ENCODE measurements around the gene TTC3. TPM values are rescaled to one million over a fixed set of nuclear protein-coding genes. Genes with fewer than 3 reads are reported as not detected.
"Not testable (repeated sequence)": the region's sequence is repeated elsewhere in the genome, so short reads cannot be mapped to it uniquely, and the experiment has no call there.

The TTC3 gene
- total and polyA plus RNA-seq, 4 experiments from 2014 or later, result 36.4 to 171 (median 136) TPM

- H3K36me3 Mint-ChIP-seq, result peaks cover 67 to 75% of the 10 kb centered on the region in 2 donors
- DNase-seq, result no peak
- H3K4me3 ChIP-seq (ENCODE audit: low read length in 2 of 2), result no peak overlapping the region
- peaks cover 7 to 14% (median 11%) of the 10 kb centered on the region in 4 donors for H3K4me1 Mint-ChIP-seq
- H3K27ac Mint-ChIP-seq, result peak overlapping the region in 3 of 7 donors; percentile 5 to 62 (median 25)
- no peaks in the 10 kb centered on the region for H3K9me3 ChIP-seq (ENCODE audit: control insufficient read depth in 1 of 2, low read length in 2 of 2)
- intact Hi-C loops (cut with micrococcal nuclease), result no loop called here
- H3K27me3 Mint-ChIP-seq, result no peaks in the 10 kb centered on the region
- H3K36me3 ChIP-seq (ENCODE audit: insufficient read depth, low read length), result peaks cover 21% of the 10 kb centered on the region
- CTCF ChIA-PET (ENCODE audit: partially characterized antibody), result interaction anchor here (0.8 kb wide), 1 partner anchor 13 kb away, joined by 3 read pairs; no protein-coding TSS in a partner anchor
- H3K9me3 Mint-ChIP-seq, result no peaks in the 10 kb centered on the region
- POLR2A ChIA-PET (ENCODE audit: partially characterized antibody), result no interaction called here
- H3K4me1 ChIP-seq (ENCODE audit: insufficient read depth, low read length), result no peaks in the 10 kb centered on the region
- no peak overlapping the region for H3K4me3 Mint-ChIP-seq
- H3K27ac ChIP-seq (ENCODE audit: low read depth, low read length), result no peak overlapping the region
- H3K27me3 ChIP-seq (ENCODE audit: insufficient read depth, low read length), result no peaks in the 10 kb centered on the region
Observed at GRCh38 chr21:37136261-37136660, 63.2 kb downstream of the TTC3 start.

GRCh38 chr21:37136744-37137143 lies 63.7 kb downstream of the TTC3 start:
- Mint-ChIP-seq H3K9me3 (no peaks in the 10 kb centered on the region), H3K4me1 (peaks cover 7 to 14% (median 11%) of the 10 kb centered on the region in 4 donors), H3K36me3 (peaks cover 65 to 73% of the 10 kb centered on the region in 2 donors), H3K27ac (peak overlapping the region in 1 of 7 donors; percentile 6), H3K27me3 (no peaks in the 10 kb centered on the region), H3K4me3 (no peak overlapping the region)
- intact Hi-C loops (cut with micrococcal nuclease), result no loop called here
- CTCF ChIA-PET (ENCODE audit: partially characterized antibody), result interaction anchor here (0.8 kb wide), 1 partner anchor 14 kb away, joined by 3 read pairs; no protein-coding TSS in a partner anchor
- no peaks in the 10 kb centered on the region for H3K27me3 ChIP-seq (ENCODE audit: insufficient read depth, low read length)
- H3K36me3 ChIP-seq (ENCODE audit: insufficient read depth, low read length), result peaks cover 21% of the 10 kb centered on the region
- H3K27ac ChIP-seq (ENCODE audit: low read depth, low read length), result no peak overlapping the region
- no peak for DNase-seq
- H3K9me3 ChIP-seq (ENCODE audit: control insufficient read depth in 1 of 2, low read length in 2 of 2), result no peaks in the 10 kb centered on the region
- POLR2A ChIA-PET (ENCODE audit: partially characterized antibody), result no interaction called here
- no peaks in the 10 kb centered on the region for H3K4me1 ChIP-seq (ENCODE audit: insufficient read depth, low read length)
- H3K4me3 ChIP-seq (ENCODE audit: low read length in 2 of 2), result no peak overlapping the region

- Mint-ChIP-seq H3K36me3 (peaks cover 65 to 76% of the 10 kb centered on the region in 2 donors), H3K27me3 (no peaks in the 10 kb centered on the region), H3K4me3 (no peak overlapping the region), H3K9me3 (no peaks in the 10 kb centered on the region), H3K27ac (no peak overlapping the region), H3K4me1 (peaks cover 7 to 14% (median 11%) of the 10 kb centered on the region in 4 donors)
- H3K4me1 ChIP-seq (ENCODE audit: insufficient read depth, low read length), result no peaks in the 10 kb centered on the region
- ChIA-PET POLR2A (ENCODE audit: partially characterized antibody) (no interaction called here), CTCF (ENCODE audit: partially characterized antibody) (interaction anchor here (1.2 kb wide), 1 partner anchor 11 kb away, joined by 3 read pairs; no protein-coding TSS in a partner anchor)
- H3K4me3 ChIP-seq (ENCODE audit: low read length in 2 of 2), result no peak overlapping the region
- intact Hi-C loops (cut with micrococcal nuclease), result no loop called here
- H3K27ac ChIP-seq (ENCODE audit: low read depth, low read length), result no peak overlapping the region
- peaks cover 17% of the 10 kb centered on the region for H3K36me3 ChIP-seq (ENCODE audit: insufficient read depth, low read length)
- H3K27me3 ChIP-seq (ENCODE audit: insufficient read depth, low read length), result no peaks in the 10 kb centered on the region
- H3K9me3 ChIP-seq (ENCODE audit: control insufficient read depth in 1 of 2, low read length in 2 of 2), result no peaks in the 10 kb centered on the region
- no peak for DNase-seq
Observed at GRCh38 chr21:37139154-37139553, 66.1 kb downstream of the TTC3 start.

GRCh38 chr21:37139902-37140301 lies 66.8 kb downstream of the TTC3 start:
- Mint-ChIP-seq H3K9me3 (no peaks in the 10 kb centered on the region), H3K36me3 (peaks cover 66 to 75% of the 10 kb centered on the region in 2 donors), H3K4me3 (no peak overlapping the region), H3K27ac (no peak overlapping the region), H3K27me3 (no peaks in the 10 kb centered on the region), H3K4me1 (peaks cover 7 to 14% (median 11%) of the 10 kb centered on the region in 4 donors)
- intact Hi-C loops (cut with micrococcal nuclease), result no loop called here
- Histone ChIP-seq H3K4me1 (ENCODE audit: insufficient read depth, low read length) (no peaks in the 10 kb centered on the region), H3K9me3 (ENCODE audit: control insufficient read depth in 1 of 2, low read length in 2 of 2) (no peaks in the 10 kb centered on the region), H3K27me3 (ENCODE audit: insufficient read depth, low read length) (no peaks in the 10 kb centered on the region), H3K36me3 (ENCODE audit: insufficient read depth, low read length) (peaks cover 10% of the 10 kb centered on the region), H3K4me3 (ENCODE audit: low read length in 2 of 2) (no peak overlapping the region), H3K27ac (ENCODE audit: low read depth, low read length) (no peak overlapping the region)
- no peak for DNase-seq
- CTCF ChIA-PET (ENCODE audit: partially characterized antibody), result interaction anchor here (1.2 kb wide), 1 partner anchor 12 kb away, joined by 3 read pairs; no protein-coding TSS in a partner anchor
- POLR2A ChIA-PET (ENCODE audit: partially characterized antibody), result no interaction called here

- CTCF ChIA-PET (ENCODE audit: partially characterized antibody); H3K4me1 Mint-ChIP-seq; H3K27ac ChIP-seq (ENCODE audit: low read depth, low read length); DNase-seq; H3K27me3 Mint-ChIP-seq; H3K4me3 Mint-ChIP-seq; POLR2A ChIA-PET (ENCODE audit: partially characterized antibody); H3K4me1 ChIP-seq (ENCODE audit: insufficient read depth, low read length); H3K9me3 Mint-ChIP-seq; H3K27ac Mint-ChIP-seq; H3K9me3 ChIP-seq (ENCODE audit: control insufficient read depth in 1 of 2, low read length in 2 of 2); H3K27me3 ChIP-seq (ENCODE audit: insufficient read depth, low read length); H3K4me3 ChIP-seq (ENCODE audit: low read length in 2 of 2); intact Hi-C loops (cut with micrococcal nuclease): not testable (repeated sequence)
- H3K36me3 Mint-ChIP-seq, result peaks cover 69% of the 10 kb centered on the region in 2 donors
- peaks cover 12% of the 10 kb centered on the region for H3K36me3 ChIP-seq (ENCODE audit: insufficient read depth, low read length)
Observed at GRCh38 chr21:37143392-37143791, 70.3 kb downstream of the TTC3 start.

- intact Hi-C loops (cut with micrococcal nuclease), result no loop called here
- no peaks in the 10 kb centered on the region for H3K9me3 ChIP-seq (ENCODE audit: control insufficient read depth in 1 of 2, low read length in 2 of 2)
- H3K36me3 ChIP-seq (ENCODE audit: insufficient read depth, low read length), result peaks cover 12% of the 10 kb centered on the region
- H3K9me3 Mint-ChIP-seq, result no peaks in the 10 kb centered on the region
- no peaks in the 10 kb centered on the region for H3K27me3 Mint-ChIP-seq
- POLR2A ChIA-PET (ENCODE audit: partially characterized antibody), result no interaction called here
- no peaks in the 10 kb centered on the region for H3K4me1 ChIP-seq (ENCODE audit: insufficient read depth, low read length)
- no peaks in the 10 kb centered on the region for H3K27me3 ChIP-seq (ENCODE audit: insufficient read depth, low read length)
- no peak overlapping the region for H3K4me3 ChIP-seq (ENCODE audit: low read length in 2 of 2)
- H3K36me3 Mint-ChIP-seq, result peaks cover 64 to 77% of the 10 kb centered on the region in 2 donors
- no peak overlapping the region for H3K27ac ChIP-seq (ENCODE audit: low read depth, low read length)
- peak overlapping the region in 2 of 7 donors; percentile 6 to 55 for H3K27ac Mint-ChIP-seq
- DNase-seq, result no peak
- H3K4me3 Mint-ChIP-seq, result no peak overlapping the region
- CTCF ChIA-PET (ENCODE audit: partially characterized antibody), result no interaction called here
- H3K4me1 Mint-ChIP-seq, result no peaks in the 10 kb centered on the region
Observed at GRCh38 chr21:37145635-37146111, 72.6 kb downstream of the TTC3 start.

- CTCF ChIA-PET (ENCODE audit: partially characterized antibody), result no interaction called here
- no peak for DNase-seq
- Mint-ChIP-seq H3K27ac (peak overlapping the region in 2 of 7 donors; percentile 4 to 68), H3K4me1 (no peaks in the 10 kb centered on the region), H3K9me3 (no peaks in the 10 kb centered on the region), H3K36me3 (peaks cover 64 to 77% of the 10 kb centered on the region in 2 donors), H3K27me3 (no peaks in the 10 kb centered on the region), H3K4me3 (no peak overlapping the region)
- Histone ChIP-seq H3K27me3 (ENCODE audit: insufficient read depth, low read length) (no peaks in the 10 kb centered on the region), H3K36me3 (ENCODE audit: insufficient read depth, low read length) (peaks cover 12% of the 10 kb centered on the region), H3K4me1 (ENCODE audit: insufficient read depth, low read length) (no peaks in the 10 kb centered on the region), H3K9me3 (ENCODE audit: control insufficient read depth in 1 of 2, low read length in 2 of 2) (no peaks in the 10 kb centered on the region), H3K27ac (ENCODE audit: low read depth, low read length) (no peak overlapping the region), H3K4me3 (ENCODE audit: low read length in 2 of 2) (no peak overlapping the region)
- intact Hi-C loops (cut with micrococcal nuclease), result no loop called here
- POLR2A ChIA-PET (ENCODE audit: partially characterized antibody), result no interaction called here
Observed at GRCh38 chr21:37146320-37147235, 73.5 kb downstream of the TTC3 start.
